H9 (cell line): ENCODE measurements around the gene B3GNT9. TPM values are rescaled to one million over a fixed set of nuclear protein-coding genes. Genes with fewer than 3 reads are reported as not detected.

Experiments used
- DNase-seq: peaks from one replicate; pipeline ENCODE4 v3.0.0-alpha.2; 2017
- H2AFZ ChIP-seq: one replicate; pipeline ENCODE4 v1.6.1; 2013; ENCODE audit warnings: mild to moderate bottlenecking, low read length, control low read depth, moderate library complexity
- H2AK5ac ChIP-seq: 2 replicates; pipeline ENCODE4 v1.6.1; 2013; ENCODE audit warnings: low read length, control low read depth, mixed read lengths; ENCODE audit not compliant: insufficient read length
- H2BK120ac ChIP-seq: one replicate; pipeline ENCODE4 v1.6.1; 2013; ENCODE audit warnings: low read depth, mild to moderate bottlenecking, low read length, control low read depth, inconsistent platforms; ENCODE audit not compliant: poor library complexity, severe bottlenecking
- H2BK12ac ChIP-seq: 2 replicates; pipeline ENCODE4 v1.6.1; 2013; ENCODE audit warnings: low read length, control low read depth, mixed read lengths, low read depth; ENCODE audit not compliant: insufficient read length
- H2BK15ac ChIP-seq: 2 replicates; pipeline ENCODE4 v1.6.1; 2013; ENCODE audit warnings: low read depth, low read length, control low read depth
- H2BK20ac ChIP-seq: one replicate; pipeline ENCODE4 v1.6.1; 2013; ENCODE audit warnings: low read depth, mild to moderate bottlenecking, low read length, control low read depth, inconsistent platforms; ENCODE audit not compliant: poor library complexity, severe bottlenecking
- H2BK5ac ChIP-seq: 2 replicates; pipeline ENCODE4 v1.6.1; 2013; ENCODE audit warnings: low read length, control low read depth, mixed read lengths; ENCODE audit not compliant: insufficient read length
- H3K14ac ChIP-seq: 2 replicates; pipeline ENCODE4 v1.6.1; 2013; ENCODE audit warnings: low read length, control low read depth; ENCODE audit not compliant: insufficient read depth
- H3K18ac ChIP-seq: 2 replicates; pipeline ENCODE4 v1.6.1; 2013; ENCODE audit warnings: low read depth, mild to moderate bottlenecking, mixed read lengths, low read length, control low read depth; ENCODE audit not compliant: insufficient read length
- H3K23ac ChIP-seq: 2 replicates; pipeline ENCODE4 v1.6.1; 2013; ENCODE audit warnings: low read length, control low read depth, mixed read lengths, low read depth; ENCODE audit not compliant: insufficient read length
- H3K23me2 ChIP-seq: 2 replicates; pipeline ENCODE4 v1.6.1; 2013; ENCODE audit warnings: low read depth, mild to moderate bottlenecking, mixed read lengths, low read length, control low read depth; ENCODE audit not compliant: insufficient read length, poor library complexity, severe bottlenecking
- H3K27ac ChIP-seq: 2 replicates; pipeline ENCODE4 v1.5.1; 2013; ENCODE audit warnings: low read length, control low read depth, mixed read lengths, low read depth; ENCODE audit not compliant: insufficient read length
- H3K27me3 ChIP-seq: 2 replicates; pipeline ENCODE4 v1.6.1; 2013; ENCODE audit warnings: low read length, control low read depth, inconsistent platforms; ENCODE audit not compliant: insufficient read depth
- H3K4ac ChIP-seq: 2 replicates; pipeline ENCODE4 v1.6.1; 2013; ENCODE audit warnings: low read depth, mild to moderate bottlenecking, control low read depth, inconsistent platforms, low read length, moderate library complexity
- H3K4me1 ChIP-seq: 2 replicates; pipeline ENCODE4 v1.6.1; 2013; ENCODE audit warnings: low read length, control low read depth, inconsistent platforms; ENCODE audit not compliant: insufficient read depth
- H3K4me2 ChIP-seq: 2 replicates; pipeline ENCODE4 v1.6.1; 2013; ENCODE audit warnings: low read length, control low read depth, mixed read lengths; ENCODE audit not compliant: insufficient read length, insufficient read depth
- H3K56ac ChIP-seq: 2 replicates; pipeline ENCODE4 v1.6.1; 2013; ENCODE audit warnings: low read depth, mild to moderate bottlenecking, mixed read lengths, low read length, control low read depth; ENCODE audit not compliant: insufficient read length
- H3K79me1 ChIP-seq: 2 replicates; pipeline ENCODE4 v1.6.1; 2013; ENCODE audit warnings: low read depth, mild to moderate bottlenecking, moderate library complexity, low read length, control low read depth, inconsistent platforms; ENCODE audit not compliant: insufficient read depth, poor library complexity, severe bottlenecking
- H3K79me2 ChIP-seq: 2 replicates; pipeline ENCODE4 v1.6.1; 2013; ENCODE audit warnings: low read length, control low read depth, inconsistent platforms; ENCODE audit not compliant: insufficient read depth
- H3K9ac ChIP-seq: 2 replicates; pipeline ENCODE4 v1.6.1; 2013; ENCODE audit warnings: low read length, control low read depth, mixed read lengths; ENCODE audit not compliant: insufficient read length; ENCODE audit errors: extremely low read depth
- H3K9me3 ChIP-seq: one replicate; pipeline ENCODE4 v1.6.1; 2013; ENCODE audit warnings: low read depth, low read length, inconsistent platforms; ENCODE audit not compliant: control insufficient read depth
- H3T11ph ChIP-seq: one replicate; pipeline ENCODE4 v1.6.1; 2013; ENCODE audit warnings: mild to moderate bottlenecking, low read length, control low read depth, inconsistent platforms
- H4K20me1 ChIP-seq: one replicate; pipeline ENCODE4 v1.6.1; 2013; ENCODE audit not compliant: control insufficient read depth, insufficient read length, insufficient read depth
- H4K5ac ChIP-seq: 2 replicates; pipeline ENCODE4 v1.6.1; 2013; ENCODE audit warnings: low read depth, mild to moderate bottlenecking, mixed read lengths, low read length, control low read depth; ENCODE audit not compliant: insufficient read length
- H4K8ac ChIP-seq: replicated peaks from 2 replicates; pipeline ENCODE4 v1.6.1; 2013; ENCODE audit warnings: low read length, control low read depth, mixed read lengths, low read depth; ENCODE audit not compliant: insufficient read length
- H4K91ac ChIP-seq: 2 replicates; pipeline ENCODE4 v1.6.1; 2013; ENCODE audit warnings: low read depth, mild to moderate bottlenecking, moderate library complexity, mixed read lengths, low read length, control low read depth; ENCODE audit not compliant: insufficient read length
- H3K27ac Mint-ChIP-seq, 3 experiments: 2 replicates in 2 of 3; 3 replicates in 1 of 3; pipeline ENCODE4 v1.8.0; 2020 to 2021; ENCODE audit warnings: mixed read lengths in 3 of 3, mild to moderate bottlenecking in 1 of 3, moderate library complexity in 1 of 3
- H3K27me3 Mint-ChIP-seq: 2 replicates; pipeline ENCODE4 v1.8.0; 2021; ENCODE audit warnings: low read depth, mild to moderate bottlenecking, moderate library complexity, mixed read lengths
- H3K36me3 Mint-ChIP-seq, 3 experiments: 2 replicates in 2 of 3; 3 replicates in 1 of 3; pipeline ENCODE4 v1.8.0; 2020 to 2021; ENCODE audit warnings: low read depth in 3 of 3, mixed read lengths in 3 of 3; ENCODE audit not compliant: insufficient read depth in 1 of 3
- H3K4me1 Mint-ChIP-seq, 2 experiments: 2 replicates each; pipeline ENCODE4 v1.8.0; 2020; ENCODE audit warnings: mixed read lengths in 2 of 2
- H3K4me3 Mint-ChIP-seq, 2 experiments: 2 replicates in 1 of 2; 3 replicates in 1 of 2; pipeline ENCODE4 v1.8.0; 2020 to 2021; ENCODE audit warnings: mild to moderate bottlenecking in 2 of 2, mixed read lengths in 2 of 2, moderate library complexity in 1 of 2
- H3K9me3 Mint-ChIP-seq, 2 experiments: 2 replicates in 1 of 2; 3 replicates in 1 of 2; pipeline ENCODE4 v1.8.0; 2020; ENCODE audit warnings: mild to moderate bottlenecking in 2 of 2, mixed read lengths in 2 of 2, moderate library complexity in 1 of 2
- WGBS: extraction: QIAGEN DNeasy Blood & Tissue Kit; methylation state at CpG from one replicate; pipeline ENCODE4 v1.1.7; 2013; ENCODE audit warnings: missing lambda C conversion rate, low lambda C conversion rate, mixed read lengths; ENCODE audit not compliant: insufficient read length; ENCODE audit errors: extremely low coverage; 5-methylcytosine and 5-hydroxymethylcytosine counted together
- total RNA-seq: library from RNA; stranded (reverse); gene quantifications from 2 replicates; pipeline ENCODE4 v1.2.1, GENCODE V29; 2021
- TF ChIP-seq, protein P1 (sequence below): fragments of 200-600 bp; sonication (generic); conservative IDR thresholded peaks from 3 replicates; pipeline ENCODE4 v1.8.0; 2021; ENCODE audit warnings: antibody characterized with exemption, mild to moderate bottlenecking

The B3GNT9 gene
- total RNA-seq, 1 experiment from 2014 or later = 11.2 TPM

DNA sequence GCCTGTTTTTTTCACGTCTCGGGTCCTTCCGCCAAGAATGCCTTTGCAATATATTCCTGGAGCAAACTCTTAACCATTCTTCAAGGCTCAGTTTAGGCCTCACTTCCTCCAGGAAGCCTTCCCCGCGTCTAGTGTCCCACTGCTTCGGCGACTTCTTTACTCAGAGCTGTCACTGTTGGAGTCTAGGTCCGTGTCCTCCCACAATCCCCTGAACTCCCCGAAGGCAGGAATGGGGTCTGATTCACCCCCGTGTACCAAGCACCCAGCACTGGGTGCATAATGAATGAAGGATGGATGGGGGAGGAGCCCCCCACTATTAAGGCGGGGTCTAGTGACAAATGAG is 32.5 kb upstream of the B3GNT9 start:
- no peak overlapping the region for H3K14ac ChIP-seq
- peaks cover 4% of the 10 kb centered on the region; the same call in 1 of the 2 replicates for H3K27me3 ChIP-seq
- H4K8ac ChIP-seq = no peak overlapping the region
- H2BK12ac ChIP-seq = no peak overlapping the region
- H3K9me3 ChIP-seq = no peaks in the 10 kb centered on the region
- H4K91ac ChIP-seq = no peak overlapping the region
- H3K23ac ChIP-seq = no peak overlapping the region
- no peak overlapping the region for H2BK20ac ChIP-seq
- no peak overlapping the region for H3K4ac ChIP-seq
- DNase-seq = no peak
- no peak overlapping the region for H2AFZ ChIP-seq
- no peak overlapping the region for H3K27ac Mint-ChIP-seq
- no peak overlapping the region for H3T11ph ChIP-seq
- no peaks in the 10 kb centered on the region for H3K79me2 ChIP-seq
- no peak overlapping the region for H2BK15ac ChIP-seq
- H3K4me3 Mint-ChIP-seq = no peak overlapping the region
- H3K9ac ChIP-seq = peak overlapping the region; percentile 12
- peaks cover 17% of the 10 kb centered on the region for H3K23me2 ChIP-seq
- peak overlapping the region; percentile 75 for H3K4me2 ChIP-seq
- H3K27me3 Mint-ChIP-seq = peaks cover 32% of the 10 kb centered on the region
- no peak overlapping the region for H3K18ac ChIP-seq
- H3K4me1 ChIP-seq = peaks cover 6% of the 10 kb centered on the region; the same call in 1 of the 2 replicates
- no peaks in the 10 kb centered on the region for H3K79me1 ChIP-seq
- H3K27ac ChIP-seq = no peak overlapping the region
- no peak overlapping the region for H3K56ac ChIP-seq
- H3K4me1 Mint-ChIP-seq = peaks cover 20 to 21% of the 10 kb centered on the region in 2 experiments
- no peaks in the 10 kb centered on the region for H4K20me1 ChIP-seq
- H2AK5ac ChIP-seq = no peak overlapping the region
- H4K5ac ChIP-seq = no peak overlapping the region
- H3K36me3 Mint-ChIP-seq = peaks cover 0 to 5% (median 0%) of the 10 kb centered on the region in 3 experiments; a peak in 1 of 7 replicates
- no peak overlapping the region for H2BK120ac ChIP-seq
- TF ChIP-seq, protein P1, sequence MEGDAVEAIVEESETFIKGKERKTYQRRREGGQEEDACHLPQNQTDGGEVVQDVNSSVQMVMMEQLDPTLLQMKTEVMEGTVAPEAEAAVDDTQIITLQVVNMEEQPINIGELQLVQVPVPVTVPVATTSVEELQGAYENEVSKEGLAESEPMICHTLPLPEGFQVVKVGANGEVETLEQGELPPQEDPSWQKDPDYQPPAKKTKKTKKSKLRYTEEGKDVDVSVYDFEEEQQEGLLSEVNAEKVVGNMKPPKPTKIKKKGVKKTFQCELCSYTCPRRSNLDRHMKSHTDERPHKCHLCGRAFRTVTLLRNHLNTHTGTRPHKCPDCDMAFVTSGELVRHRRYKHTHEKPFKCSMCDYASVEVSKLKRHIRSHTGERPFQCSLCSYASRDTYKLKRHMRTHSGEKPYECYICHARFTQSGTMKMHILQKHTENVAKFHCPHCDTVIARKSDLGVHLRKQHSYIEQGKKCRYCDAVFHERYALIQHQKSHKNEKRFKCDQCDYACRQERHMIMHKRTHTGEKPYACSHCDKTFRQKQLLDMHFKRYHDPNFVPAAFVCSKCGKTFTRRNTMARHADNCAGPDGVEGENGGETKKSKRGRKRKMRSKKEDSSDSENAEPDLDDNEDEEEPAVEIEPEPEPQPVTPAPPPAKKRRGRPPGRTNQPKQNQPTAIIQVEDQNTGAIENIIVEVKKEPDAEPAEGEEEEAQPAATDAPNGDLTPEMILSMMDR = no peak
- H3K9me3 Mint-ChIP-seq = no peaks in the 10 kb centered on the region; a peak in 1 of 5 replicates
- no CpG with 5 or more reads among the region's 11 CpGs for WGBS
- H2BK5ac ChIP-seq = no peak overlapping the region
